Activated T-cell treated with anti-CD3 and anti-CD28 coated beads for 1 hour (primary cell): Measurements from ENCODE around the gene MLF1.
"Not testable (repeated sequence)": the region's sequence is repeated elsewhere in the genome, so short reads cannot be mapped to it uniquely, and the experiment has no call there.

Source experiments
- DNase-seq: peaks from one replicate; pipeline ENCODE4 v3.0.0-alpha.2; 2020; ENCODE audit warnings: low read depth

MLF1 gene

GRCh38 chr3:158570999-158571702 lies at the start of gene MLF1:
Gene MLF1 (plus strand): TSS chr3:158571194. CDS start chr3:158571301, 107 bp downstream.
- peak; percentile 66 for DNase-seq

GRCh38 chr3:158522221-158523136 lies 48.5 kb upstream of the MLF1 start:
- DNase-seq, result no peak

- DNase-seq, result no peak
These were observed 42.8 kb upstream of the MLF1 start for GRCh38 chr3:158528076-158528674.

- DNase-seq, result no peak
These were observed 39.7 kb upstream of the MLF1 start for GRCh38 chr3:158531334-158531733.

GRCh38 chr3:158532099-158532734 lies 38.8 kb upstream of the MLF1 start:
- no peak for DNase-seq

- DNase-seq, result no peak
These were observed 35.1 kb upstream of the MLF1 start for GRCh38 chr3:158535918-158536317.

- DNase-seq, result peak; percentile 13
These were observed 31.5 kb upstream of the MLF1 start for GRCh38 chr3:158539414-158540014.

- no peak for DNase-seq
These were observed 30.9 kb upstream of the MLF1 start for GRCh38 chr3:158540066-158540465.

GRCh38 chr3:158548691-158549090 lies 22.3 kb upstream of the MLF1 start:
- no peak for DNase-seq

GRCh38 chr3:158549938-158550337 lies 21.1 kb upstream of the MLF1 start:
- DNase-seq, result not testable (repeated sequence)

- no peak for DNase-seq
These were observed 18.9 kb upstream of the MLF1 start for GRCh38 chr3:158552124-158552523.

GRCh38 chr3:158559504-158559903 lies 11.5 kb upstream of the MLF1 start:
- DNase-seq, result no peak

- DNase-seq, result no peak
These were observed 10.0 kb upstream of the MLF1 start for GRCh38 chr3:158560979-158561378.

GRCh38 chr3:158562674-158563073 lies 8.3 kb upstream of the MLF1 start:
- no peak for DNase-seq

- no peak for DNase-seq
These were observed 7.9 kb upstream of the MLF1 start for GRCh38 chr3:158563076-158563475.

GRCh38 chr3:158565076-158565475 lies 5.9 kb upstream of the MLF1 start:
- DNase-seq, result no peak

GRCh38 chr3:158568784-158569183 lies 2.2 kb upstream of the MLF1 start:
- DNase-seq, result no peak

- no peak for DNase-seq
These were observed 1.2 kb upstream of the MLF1 start for GRCh38 chr3:158569794-158570193.

- DNase-seq, result no peak
These were observed 1.2 kb downstream of the MLF1 start for GRCh38 chr3:158571969-158572765.

- no peak for DNase-seq
These were observed 1.7 kb downstream of the MLF1 start for GRCh38 chr3:158572766-158573060.

GRCh38 chr3:158573714-158574113 lies 2.7 kb downstream of the MLF1 start:
- DNase-seq, result no peak
